ENCODE measurements around the gene SREBF2. TPM values are rescaled to one million over a fixed set of nuclear protein-coding genes. Genes with fewer than 3 reads are reported as not detected.

SREBF2 gene
- total RNA-seq (2021; ENCODE audit: unreplicated experiment) = 129 TPM
- 127 and 133 TPM in 2 replicates for polyA plus RNA-seq (2012)
- Bru-seq, nascent RNA = percentile 82 among the genes with signal in this experiment
- BruChase-seq, experiment 1, labeled RNA remaining after a 6-hour chase = percentile 85 among the genes with signal in this experiment
- BruChase-seq, experiment 2, labeled RNA remaining after a 2-hour chase = percentile 81 among the genes with signal in this experiment
- long read RNA-seq, full-length matches to known transcripts = 50 of 189 reads
- long read RNA-seq, partial matches to known transcripts = 55 of 189 reads
- long read RNA-seq, other reads (novel, unspliced or antisense) = 84 of 189 reads

DNA sequence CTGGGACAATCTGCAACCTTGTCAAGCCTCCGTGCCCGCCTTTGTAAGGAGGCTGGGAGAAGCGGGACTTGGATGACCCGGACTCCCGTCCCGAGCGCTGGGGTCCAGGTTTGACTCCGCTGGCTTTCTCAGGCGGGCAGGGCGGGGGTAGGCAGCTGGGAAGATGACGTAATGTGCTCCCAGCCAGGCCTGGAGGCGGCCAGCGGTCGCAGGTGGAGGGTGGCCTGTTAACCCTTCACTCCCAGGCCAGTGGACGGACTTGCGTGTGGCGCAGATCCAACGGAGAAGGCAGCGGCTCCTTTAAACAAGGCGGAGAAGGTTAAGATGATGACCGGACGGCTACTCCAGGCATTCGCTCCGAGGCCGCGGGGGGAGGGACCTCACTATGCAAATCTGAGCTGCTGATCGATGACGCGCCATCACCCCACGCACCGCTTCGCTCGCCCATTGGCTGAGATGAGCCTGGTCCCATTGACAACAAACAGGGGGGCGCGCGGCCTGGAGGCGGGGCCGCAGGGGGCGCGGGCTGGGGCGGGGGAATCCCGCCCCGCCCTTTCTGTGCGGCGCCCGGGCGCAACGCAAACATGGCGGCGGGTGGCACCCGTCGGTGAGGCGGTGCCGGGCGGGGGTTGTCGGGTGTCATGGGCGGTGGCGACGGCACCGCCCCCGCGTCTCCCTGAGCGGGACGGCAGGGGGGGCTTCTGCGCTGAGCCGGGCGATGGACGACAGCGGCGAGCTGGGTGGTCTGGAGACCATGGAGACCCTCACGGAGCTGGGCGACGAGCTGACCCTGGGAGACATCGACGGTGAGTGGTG is at the start of gene SREBF2:
Gene SREBF2 (plus strand): TSS at position 553 of the 816 bp plus-strand sequence. CDS start 166 bp downstream, at position 719.
- ChIA-PET CTCF (interaction anchor here (0.6 to 1.4 kb wide), 10 partner anchors 10 to 611 kb away, joined by 3 to 11 read pairs (median 4); partner anchors contain the start of gene CENPM), RAD21 (ENCODE audit: low non-redundant PET in 1 of 2, low total read pairs in 2 of 2, uncharacterized antibody in 2 of 2, unreplicated experiment in 2 of 2) (interaction anchor here in 1 of 2 experiments (0.7 to 1.0 kb wide), 2 partner anchors 114 to 144 kb away, joined by 3 read pairs; partner anchors contain the start of gene CENPM), POLR2A (interaction anchor here (0.6 to 1.4 kb wide), 5 partner anchors 8 to 183 kb away, joined by 3 to 8 read pairs (median 4); partner anchors contain the start of gene CCDC134)
- intact Hi-C loops (cut with micrococcal nuclease) = no loop called here
- DNase-seq (ENCODE audit: low read depth, low spot score) = peak; percentile 99
- Histone ChIP-seq H3K4me3 (replicated peaks in 1 of 2; ENCODE audit: low read depth in 1 of 2, low read length in 2 of 2) (peak within 1 kb of the TSS; percentile 78 to 85), H3K9ac (ENCODE audit: low read length) (peak within 1 kb of the TSS; percentile 87), H3K9me2 (ENCODE audit: insufficient read depth) (no peaks in the 10 kb centered on the region), H3K4me1 (ENCODE audit: control insufficient read depth in 1 of 2, insufficient read depth in 2 of 2, low read length in 2 of 2) (peaks cover 18 to 30% of the 10 kb centered on the region in 2 experiments), H3K36me3 (ENCODE audit: control insufficient read depth in 1 of 2, insufficient read depth in 2 of 2, low read length in 2 of 2) (peaks cover 3 to 10% of the 10 kb centered on the region in 2 experiments; a peak in 2 of 4 replicates), H3K27me3 (ENCODE audit: insufficient read depth, low read length) (no peaks in the 10 kb centered on the region), H2AFZ (ENCODE audit: low read depth, low read length, poor library complexity, severe bottlenecking) (no peak within 1 kb of the TSS), H3K27ac (ENCODE audit: low read depth, low read length) (peak within 1 kb of the TSS; percentile 89), H3K79me2 (ENCODE audit: insufficient read depth, low read length) (peaks cover 36% of the 10 kb centered on the region), H3K9me3 (ENCODE audit: control insufficient read depth in 1 of 2, insufficient read depth in 1 of 2, low read depth in 1 of 2, low read length in 2 of 2) (no peaks in the 10 kb centered on the region), H3K4me2 (ENCODE audit: low read length) (peak within 1 kb of the TSS; percentile 95), H4K20me1 (ENCODE audit: insufficient read depth) (no peaks in the 10 kb centered on the region)
- BruUV-seq (replicated peaks) = no TSS peak
- ATAC-seq = peak; percentile 94
- TF ChIP-seq TCF7L2 (IDR thresholded peaks at IDR 0.05; ENCODE audit: borderline replicate concordance, extremely low read depth, insufficient read depth, insufficient read length) = peak; percentile 85
- TF ChIP-seq ZFX (IDR thresholded peaks at IDR 0.05) = no peak
- no peak; the same call in 1 of the 2 replicates for TF ChIP-seq SRF (IDR thresholded peaks at IDR 0.05; ENCODE audit: low read depth)
- TF ChIP-seq SIN3A (IDR thresholded peaks at IDR 0.05; ENCODE audit: low read depth) = peak; percentile 82
- TF ChIP-seq POLR2AphosphoS5 (IDR thresholded peaks at IDR 0.05; ENCODE audit: low read depth, low read length) = peak; percentile 47
- peak; percentile 22 for TF ChIP-seq POLR2A (IDR thresholded peaks at IDR 0.05; ENCODE audit: borderline replicate concordance, extremely low read depth, insufficient read depth, insufficient read length)
- no peak for TF ChIP-seq EZH2phosphoT487 (IDR thresholded peaks at IDR 0.05; ENCODE audit: borderline replicate concordance)
- TF ChIP-seq, protein P1, sequence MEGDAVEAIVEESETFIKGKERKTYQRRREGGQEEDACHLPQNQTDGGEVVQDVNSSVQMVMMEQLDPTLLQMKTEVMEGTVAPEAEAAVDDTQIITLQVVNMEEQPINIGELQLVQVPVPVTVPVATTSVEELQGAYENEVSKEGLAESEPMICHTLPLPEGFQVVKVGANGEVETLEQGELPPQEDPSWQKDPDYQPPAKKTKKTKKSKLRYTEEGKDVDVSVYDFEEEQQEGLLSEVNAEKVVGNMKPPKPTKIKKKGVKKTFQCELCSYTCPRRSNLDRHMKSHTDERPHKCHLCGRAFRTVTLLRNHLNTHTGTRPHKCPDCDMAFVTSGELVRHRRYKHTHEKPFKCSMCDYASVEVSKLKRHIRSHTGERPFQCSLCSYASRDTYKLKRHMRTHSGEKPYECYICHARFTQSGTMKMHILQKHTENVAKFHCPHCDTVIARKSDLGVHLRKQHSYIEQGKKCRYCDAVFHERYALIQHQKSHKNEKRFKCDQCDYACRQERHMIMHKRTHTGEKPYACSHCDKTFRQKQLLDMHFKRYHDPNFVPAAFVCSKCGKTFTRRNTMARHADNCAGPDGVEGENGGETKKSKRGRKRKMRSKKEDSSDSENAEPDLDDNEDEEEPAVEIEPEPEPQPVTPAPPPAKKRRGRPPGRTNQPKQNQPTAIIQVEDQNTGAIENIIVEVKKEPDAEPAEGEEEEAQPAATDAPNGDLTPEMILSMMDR (IDR thresholded peaks at IDR 0.05 in 2 of 3, conservative IDR thresholded peaks at IDR 0.05 in 1 of 3; ENCODE audit: borderline replicate concordance in 1 of 3, insufficient read depth in 1 of 3, low read depth in 2 of 3, low read length in 2 of 3) = no peak
- TF ChIP-seq EZH2 (IDR thresholded peaks at IDR 0.05) = no peak
- TF ChIP-seq ZNF274 (IDR thresholded peaks at IDR 0.05; ENCODE audit: low read depth, low read length) = no peak
- TF ChIP-seq, protein P2, sequence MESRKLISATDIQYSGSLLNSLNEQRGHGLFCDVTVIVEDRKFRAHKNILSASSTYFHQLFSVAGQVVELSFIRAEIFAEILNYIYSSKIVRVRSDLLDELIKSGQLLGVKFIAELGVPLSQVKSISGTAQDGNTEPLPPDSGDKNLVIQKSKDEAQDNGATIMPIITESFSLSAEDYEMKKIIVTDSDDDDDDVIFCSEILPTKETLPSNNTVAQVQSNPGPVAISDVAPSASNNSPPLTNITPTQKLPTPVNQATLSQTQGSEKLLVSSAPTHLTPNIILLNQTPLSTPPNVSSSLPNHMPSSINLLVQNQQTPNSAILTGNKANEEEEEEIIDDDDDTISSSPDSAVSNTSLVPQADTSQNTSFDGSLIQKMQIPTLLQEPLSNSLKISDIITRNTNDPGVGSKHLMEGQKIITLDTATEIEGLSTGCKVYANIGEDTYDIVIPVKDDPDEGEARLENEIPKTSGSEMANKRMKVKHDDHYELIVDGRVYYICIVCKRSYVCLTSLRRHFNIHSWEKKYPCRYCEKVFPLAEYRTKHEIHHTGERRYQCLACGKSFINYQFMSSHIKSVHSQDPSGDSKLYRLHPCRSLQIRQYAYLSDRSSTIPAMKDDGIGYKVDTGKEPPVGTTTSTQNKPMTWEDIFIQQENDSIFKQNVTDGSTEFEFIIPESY (IDR thresholded peaks at IDR 0.05; ENCODE audit: extremely low read depth, insufficient replicate concordance, low read length) = peak; percentile 27
- peak; percentile 66 for TF ChIP-seq EGR1 (IDR thresholded peaks at IDR 0.05; ENCODE audit: low read depth)
- TF ChIP-seq, protein P3, sequence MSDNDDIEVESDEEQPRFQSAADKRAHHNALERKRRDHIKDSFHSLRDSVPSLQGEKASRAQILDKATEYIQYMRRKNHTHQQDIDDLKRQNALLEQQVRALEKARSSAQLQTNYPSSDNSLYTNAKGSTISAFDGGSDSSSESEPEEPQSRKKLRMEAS (IDR thresholded peaks at IDR 0.05) = peak; percentile 95
- TF ChIP-seq CBX3 (IDR thresholded peaks at IDR 0.05; ENCODE audit: low read depth) = 0 out of 2 replicates have a peak, but pooled peaks have one; percentile 21
- TF ChIP-seq JUND (IDR thresholded peaks at IDR 0.05) = peak; percentile 70
- TF ChIP-seq YY1 (IDR thresholded peaks at IDR 0.05; ENCODE audit: extremely low read depth, insufficient replicate concordance, low read depth, low read length) = peak; percentile 95
